Measurements from ENCODE around the gene PRKCE. TPM values are rescaled to one million over a fixed set of nuclear protein-coding genes. Genes with fewer than 3 reads are reported as not detected.

The PRKCE gene
- total RNA-seq, 2 donors from 2014 or later, result 7.2 to 25.4 TPM

GRCh38 chr2:46147626-46148368 is 496.3 kb downstream of the PRKCE start:
- intact Hi-C loops (cut with DNase I), result no loop called here
- WGBS, result 97% methylated on average over 6 of the region's 6 CpGs
- TF ChIP-seq, protein P1, sequence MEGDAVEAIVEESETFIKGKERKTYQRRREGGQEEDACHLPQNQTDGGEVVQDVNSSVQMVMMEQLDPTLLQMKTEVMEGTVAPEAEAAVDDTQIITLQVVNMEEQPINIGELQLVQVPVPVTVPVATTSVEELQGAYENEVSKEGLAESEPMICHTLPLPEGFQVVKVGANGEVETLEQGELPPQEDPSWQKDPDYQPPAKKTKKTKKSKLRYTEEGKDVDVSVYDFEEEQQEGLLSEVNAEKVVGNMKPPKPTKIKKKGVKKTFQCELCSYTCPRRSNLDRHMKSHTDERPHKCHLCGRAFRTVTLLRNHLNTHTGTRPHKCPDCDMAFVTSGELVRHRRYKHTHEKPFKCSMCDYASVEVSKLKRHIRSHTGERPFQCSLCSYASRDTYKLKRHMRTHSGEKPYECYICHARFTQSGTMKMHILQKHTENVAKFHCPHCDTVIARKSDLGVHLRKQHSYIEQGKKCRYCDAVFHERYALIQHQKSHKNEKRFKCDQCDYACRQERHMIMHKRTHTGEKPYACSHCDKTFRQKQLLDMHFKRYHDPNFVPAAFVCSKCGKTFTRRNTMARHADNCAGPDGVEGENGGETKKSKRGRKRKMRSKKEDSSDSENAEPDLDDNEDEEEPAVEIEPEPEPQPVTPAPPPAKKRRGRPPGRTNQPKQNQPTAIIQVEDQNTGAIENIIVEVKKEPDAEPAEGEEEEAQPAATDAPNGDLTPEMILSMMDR (IDR thresholded peaks at IDR 0.05), result no peak
- TF ChIP-seq POLR2AphosphoS5 (IDR thresholded peaks at IDR 0.05) (no peak), POLR2A (IDR thresholded peaks at IDR 0.05) (no peak)
- H3K36me3 ChIP-seq, result no peaks in the 10 kb centered on the region
- no peak overlapping the region for H3K4me3 ChIP-seq
- no peaks in the 10 kb centered on the region for H3K9me3 ChIP-seq
- no peaks in the 10 kb centered on the region for H3K4me1 ChIP-seq (replicated peaks)
- H3K27me3 ChIP-seq (replicated peaks; ENCODE audit: insufficient read depth), result no peaks in the 10 kb centered on the region
- H3K27ac ChIP-seq, result no peak overlapping the region
- DNase-seq (ENCODE audit: low spot score), result no peak

- no peak overlapping the region for H3K27ac ChIP-seq
- H3K36me3 ChIP-seq, result no peaks in the 10 kb centered on the region
- no peaks in the 10 kb centered on the region for H3K27me3 ChIP-seq (replicated peaks; ENCODE audit: insufficient read depth)
- DNase-seq (ENCODE audit: low spot score), result no peak
- H3K4me3 ChIP-seq, result no peak overlapping the region
- H3K9me3 ChIP-seq, result no peaks in the 10 kb centered on the region
- intact Hi-C loops (cut with DNase I), result no loop called here
- WGBS, result 97% methylated on average over 2 of the region's 2 CpGs
- no peak for TF ChIP-seq POLR2A (IDR thresholded peaks at IDR 0.05)
- TF ChIP-seq POLR2AphosphoS5 (IDR thresholded peaks at IDR 0.05), result no peak
- TF ChIP-seq, protein P1 (IDR thresholded peaks at IDR 0.05), result no peak
- H3K4me1 ChIP-seq (replicated peaks), result no peaks in the 10 kb centered on the region
These were observed 496.9 kb downstream of the PRKCE start for GRCh38 chr2:46148369-46148736.

GRCh38 chr2:46150445-46150955 is 499.0 kb downstream of the PRKCE start:
- Histone ChIP-seq H3K9me3 (no peaks in the 10 kb centered on the region), H3K27ac (no peak overlapping the region), H3K27me3 (replicated peaks; ENCODE audit: insufficient read depth) (no peaks in the 10 kb centered on the region), H3K36me3 (no peaks in the 10 kb centered on the region), H3K4me1 (replicated peaks) (no peaks in the 10 kb centered on the region), H3K4me3 (no peak overlapping the region)
- DNase-seq (ENCODE audit: low spot score), result no peak
- TF ChIP-seq, protein P1 (IDR thresholded peaks at IDR 0.05), result no peak
- TF ChIP-seq POLR2AphosphoS5 (IDR thresholded peaks at IDR 0.05), result no peak
- no peak for TF ChIP-seq POLR2A (IDR thresholded peaks at IDR 0.05)
- intact Hi-C loops (cut with DNase I), result no loop called here
- WGBS, result 91% methylated on average over 3 of the region's 3 CpGs

DNA sequence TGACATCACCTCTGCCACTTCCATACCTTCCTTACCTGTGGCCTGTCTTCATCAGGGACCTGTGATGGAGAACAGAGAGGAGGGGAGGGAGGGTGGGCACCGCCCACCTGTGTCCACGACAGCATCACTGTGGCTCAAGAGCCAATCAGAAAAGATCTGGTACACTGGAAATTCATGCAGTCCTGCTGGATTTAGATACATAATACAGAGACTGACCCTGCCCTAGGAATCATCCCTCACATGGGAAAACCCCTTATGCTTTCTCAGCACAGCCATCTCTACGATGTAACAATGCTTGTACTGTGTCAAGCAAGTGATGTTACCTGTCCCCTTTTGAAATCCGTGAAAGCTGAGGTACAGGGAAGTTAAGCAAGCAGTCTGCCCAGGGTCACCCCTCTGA is 500.1 kb downstream of the PRKCE start:
- no peaks in the 10 kb centered on the region for H3K9me3 ChIP-seq
- no peak for TF ChIP-seq POLR2A (IDR thresholded peaks at IDR 0.05)
- TF ChIP-seq, protein P1 (IDR thresholded peaks at IDR 0.05), result no peak
- TF ChIP-seq POLR2AphosphoS5 (IDR thresholded peaks at IDR 0.05), result no peak
- H3K27me3 ChIP-seq (replicated peaks; ENCODE audit: insufficient read depth), result no peaks in the 10 kb centered on the region
- intact Hi-C loops (cut with DNase I), result no loop called here
- no peak overlapping the region for H3K27ac ChIP-seq
- DNase-seq (ENCODE audit: low spot score), result no peak
- H3K36me3 ChIP-seq, result no peaks in the 10 kb centered on the region
- WGBS, result 76% methylated on average over 4 of the region's 4 CpGs
- H3K4me1 ChIP-seq (replicated peaks), result no peaks in the 10 kb centered on the region
- H3K4me3 ChIP-seq, result no peak overlapping the region
